Pons (tissue), 1 donor: ENCODE data around the gene AGPS.
"Not testable (repeated sequence)": the region's sequence is repeated elsewhere in the genome, so short reads cannot be mapped to it uniquely, and the experiment has no call there.

Source experiments
- DNase-seq: peaks from one replicate; pipeline ENCODE4 v3.0.0-alpha.2; 2016; ENCODE audit warnings: low spot score

AGPS gene

GRCh38 chr2:177529166-177529565 is 136.6 kb downstream of the AGPS start:
- no peak for DNase-seq

DNA sequence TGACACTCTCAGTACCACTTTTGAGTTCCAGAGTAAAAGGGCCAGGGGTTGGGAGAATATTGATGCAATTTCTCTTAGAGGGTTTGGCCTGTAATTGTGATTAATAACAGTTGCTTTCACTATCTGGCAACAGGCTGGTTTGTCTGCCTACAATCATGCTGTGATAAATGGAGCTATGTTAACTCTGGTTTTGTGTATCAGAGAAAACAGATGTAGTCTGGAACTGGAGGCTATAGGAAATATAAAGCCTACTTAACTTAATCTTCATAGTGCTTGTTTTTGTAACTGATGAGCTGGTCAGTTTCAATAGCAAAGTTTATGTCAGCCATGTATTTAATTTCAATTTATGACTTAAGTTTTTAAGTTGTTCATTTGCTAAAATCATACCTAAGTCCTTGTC is 138.0 kb downstream of the AGPS start:
- DNase-seq, result no peak

GRCh38 chr2:177531706-177532105 is 139.1 kb downstream of the AGPS start:
- DNase-seq, result no peak

GRCh38 chr2:177532567-177532966 is 140.0 kb downstream of the AGPS start:
- no peak for DNase-seq

DNA sequence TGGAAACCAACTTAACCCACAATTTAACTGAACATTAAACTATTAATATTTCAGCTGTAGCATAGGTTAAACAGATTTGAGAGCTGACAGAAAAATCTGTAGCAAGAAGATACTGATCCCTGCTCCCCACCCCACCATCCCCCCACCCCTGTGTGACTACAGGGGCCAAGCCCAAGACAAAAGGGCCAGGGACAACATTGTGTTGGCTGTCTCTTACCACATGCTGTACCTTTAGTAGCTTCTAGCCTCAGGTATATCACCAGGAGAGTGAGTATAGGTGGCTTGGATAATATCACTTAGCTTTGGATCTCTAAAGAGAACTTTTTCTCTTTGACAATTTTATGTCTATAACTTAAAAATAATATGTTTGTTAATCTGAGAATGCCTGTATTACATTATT is 140.7 kb downstream of the AGPS start:
- DNase-seq, result no peak

- no peak for DNase-seq
These were observed 142.4 kb downstream of the AGPS start for GRCh38 chr2:177535000-177535399.

DNA sequence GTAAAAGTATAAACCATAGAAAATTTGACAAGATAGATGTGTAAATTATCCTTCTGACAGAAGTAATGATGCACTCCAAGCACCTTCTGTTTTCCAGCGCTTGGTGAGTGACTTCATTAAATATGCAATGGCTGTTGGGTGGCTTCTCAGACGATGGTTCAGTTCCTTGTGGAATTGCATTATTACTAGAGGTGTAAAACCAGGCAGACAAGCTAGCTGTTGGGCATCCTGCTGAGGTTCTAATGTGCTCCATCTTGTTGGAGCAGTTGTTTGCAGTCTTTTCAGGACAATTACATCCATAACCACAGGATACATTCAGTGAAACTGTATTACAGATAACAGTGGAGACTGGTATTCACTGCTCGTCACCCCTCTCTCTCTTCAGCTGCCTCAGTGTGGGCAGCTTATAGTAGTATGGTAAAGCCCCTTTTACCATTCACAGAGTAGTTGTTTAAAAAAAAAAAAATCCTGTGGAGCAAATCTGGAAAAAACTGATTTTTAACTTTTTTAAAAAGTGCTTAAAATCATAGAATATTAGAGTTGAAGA is 143.5 kb downstream of the AGPS start:
- DNase-seq, result no peak

GRCh38 chr2:177537213-177537612 is 144.6 kb downstream of the AGPS start:
- DNase-seq, result no peak

- no peak for DNase-seq
These were observed 145.1 kb downstream of the AGPS start for GRCh38 chr2:177537636-177538035.

DNA sequence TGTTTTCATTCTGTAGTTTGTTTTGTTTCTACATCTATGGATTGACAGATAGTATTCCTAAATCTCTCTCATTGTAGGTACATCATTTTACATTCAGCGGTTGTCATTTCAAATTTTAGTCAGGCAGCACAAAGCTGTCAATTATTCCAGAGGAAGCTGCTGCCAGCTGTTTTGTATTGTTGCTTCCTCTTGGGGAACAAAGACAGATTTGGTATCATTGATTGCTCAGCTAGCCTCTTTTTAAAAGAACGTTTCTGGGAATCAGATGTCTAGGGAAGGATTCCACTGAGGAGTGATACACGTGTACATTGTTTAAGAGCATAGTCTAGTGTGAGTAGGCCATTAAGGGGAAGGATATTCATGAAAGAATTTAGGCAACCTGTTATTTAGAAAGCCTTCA is 145.8 kb downstream of the AGPS start:
- DNase-seq, result peak; percentile 71

GRCh38 chr2:177540283-177540682 is 147.7 kb downstream of the AGPS start:
- DNase-seq, result no peak

- DNase-seq, result no peak
These were observed 148.9 kb downstream of the AGPS start for GRCh38 chr2:177541258-177541991.

DNA sequence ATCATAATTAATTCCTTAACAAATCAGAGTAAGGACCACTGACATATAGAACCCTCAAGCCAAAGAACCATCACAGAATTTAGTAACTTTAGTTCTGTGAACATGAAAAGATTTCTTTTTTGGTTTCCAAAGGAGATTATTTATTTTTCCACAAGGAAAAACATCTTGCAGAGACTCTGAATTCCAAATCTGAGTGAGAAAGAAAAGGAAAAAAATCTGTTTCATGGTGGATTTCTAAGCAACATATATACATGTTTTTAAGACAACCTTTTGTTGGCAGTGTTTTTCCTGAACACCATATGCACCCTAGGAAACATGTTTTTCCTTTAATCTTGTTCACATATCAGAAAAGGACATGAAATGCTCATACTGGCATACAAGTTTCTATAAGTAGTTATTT is 149.8 kb downstream of the AGPS start:
- no peak for DNase-seq

GRCh38 chr2:177543007-177543760 is 150.6 kb downstream of the AGPS start:
- DNase-seq, result peak; percentile 33

DNA sequence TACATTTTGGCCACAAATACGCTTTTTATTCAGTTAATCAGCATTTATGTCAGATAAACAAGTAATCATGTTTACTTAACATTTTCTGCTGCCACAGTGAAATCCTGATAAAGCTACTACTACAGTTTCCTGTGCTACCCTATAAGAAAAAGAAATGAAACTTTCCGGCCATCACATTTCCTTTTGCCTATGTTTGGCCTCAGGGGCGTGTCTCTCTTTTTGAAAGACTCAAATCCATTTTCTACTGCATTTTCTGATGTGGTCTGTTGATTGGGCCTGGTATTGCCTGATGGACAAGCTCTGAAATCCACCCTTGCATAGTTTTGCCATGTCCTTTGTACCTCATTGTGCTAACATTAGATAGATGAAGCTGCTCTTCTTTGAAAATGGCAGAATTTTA is 152.6 kb downstream of the AGPS start:
- DNase-seq, result no peak

GRCh38 chr2:177545981-177546585 is 153.5 kb downstream of the AGPS start:
- DNase-seq, result no peak

GRCh38 chr2:177547122-177547521 is 154.5 kb downstream of the AGPS start:
- DNase-seq, result no peak

DNA sequence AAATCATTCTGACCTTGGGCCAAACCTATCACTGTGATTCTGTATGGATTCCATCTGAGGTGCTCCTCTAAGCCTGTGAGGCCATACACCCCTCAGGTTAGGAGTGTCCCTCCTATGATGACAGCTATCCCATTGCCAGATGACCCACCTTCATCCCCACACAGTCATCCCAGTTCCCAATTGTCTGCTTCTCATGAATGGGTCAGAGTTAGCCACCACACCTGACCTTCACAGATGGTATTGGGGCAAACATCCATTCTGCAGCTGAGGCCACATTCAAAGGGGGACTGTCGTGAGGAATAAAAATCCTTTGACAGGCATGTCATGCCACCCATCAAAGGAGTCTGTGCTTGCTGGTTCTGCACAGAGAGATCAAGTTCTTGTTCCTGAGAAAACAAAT is 155.2 kb downstream of the AGPS start:
- DNase-seq, result no peak

DNA sequence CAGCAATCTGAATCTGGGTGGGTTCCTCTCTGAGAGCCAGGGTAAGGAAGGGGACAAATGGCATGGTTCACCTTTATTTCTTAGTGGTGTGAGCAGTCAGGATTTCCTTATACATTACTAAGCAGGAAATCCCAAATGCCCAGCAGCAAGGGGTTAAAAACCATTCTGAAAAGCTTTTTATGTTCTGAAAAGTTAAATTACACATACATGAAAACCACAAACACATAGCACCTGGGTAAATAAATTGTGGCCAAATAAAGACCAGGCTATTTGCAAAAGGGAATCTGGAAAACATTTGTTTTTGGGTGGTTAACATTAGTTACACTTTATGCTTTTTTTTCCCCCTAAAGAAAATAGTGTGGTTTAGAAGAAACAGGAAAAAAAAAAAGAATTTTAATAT is 156.1 kb downstream of the AGPS start:
- no peak for DNase-seq

- DNase-seq, result no peak
These were observed 156.6 kb downstream of the AGPS start for GRCh38 chr2:177549171-177549570.

- DNase-seq, result no peak
These were observed 158.0 kb downstream of the AGPS start for GRCh38 chr2:177550264-177551200.

DNA sequence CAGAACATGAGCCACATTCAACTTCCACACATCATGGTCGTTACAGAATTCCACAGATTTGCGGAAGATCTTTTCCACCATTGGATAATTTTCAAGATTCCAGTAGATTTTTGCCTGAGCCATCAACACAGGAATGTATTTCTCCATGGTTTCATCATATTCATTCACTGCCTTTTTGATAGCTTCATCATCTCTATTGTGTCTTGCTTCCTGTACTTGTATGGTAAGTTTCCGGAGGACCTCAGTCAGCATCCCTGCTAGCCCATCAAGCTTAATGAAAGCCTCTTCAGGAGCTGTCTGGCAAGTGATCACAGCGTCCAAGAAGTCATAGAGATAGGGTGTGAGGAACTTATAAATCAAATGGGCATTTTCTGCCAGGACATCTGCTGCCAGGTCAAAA is 158.8 kb downstream of the AGPS start:
- DNase-seq, result not testable (repeated sequence)
